OCI-LY7 (cell line): Measurements from ENCODE around the gene PCDHGB7. TPM values are rescaled to one million over a fixed set of nuclear protein-coding genes. Genes with fewer than 3 reads are reported as not detected.
"Not testable (repeated sequence)": the region's sequence is repeated elsewhere in the genome, so short reads cannot be mapped to it uniquely, and the experiment has no call there.

ENCODE experiments used
- BruUV-seq: library from RNA; stranded (reverse); fragments of 400-500 nt; replicated peaks from 2 replicates; lab custom pipeline; 2021; lab: Mats Ljungman, UMichigan
- CTCF ChIA-PET: fragments of 300-600 bp; sonication (Branson Sonifier 250); formaldehyde crosslinking; loops from one replicate; lab custom pipeline; 2022; ENCODE audit warnings: antibody characterized with exemption; ENCODE audit not compliant: unreplicated experiment; lab: Charles Lee
- POLR2A ChIA-PET: fragments of 300-600 bp; sonication (Branson Sonifier 250); formaldehyde crosslinking; loops from one replicate; lab custom pipeline; 2022; ENCODE audit warnings: antibody characterized with exemption; lab: Charles Lee
- DNase-seq: peaks from one replicate; pipeline ENCODE4 v3.0.0-alpha.2; 2015; ENCODE audit warnings: low spot score
- H2AFZ ChIP-seq: fragments of 200-600 bp; sonication (generic), shearing (Covaris generic); 2 replicates; pipeline ENCODE4 v1.6.1; 2014; ENCODE audit warnings: mild to moderate bottlenecking, antibody characterized with exemption, low read length, moderate library complexity
- H3K27ac ChIP-seq: fragments of 200-600 bp; sonication (generic); 2 replicates; pipeline ENCODE4 v1.5.1; 2014; ENCODE audit warnings: mixed run types, low read depth, mild to moderate bottlenecking, moderate library complexity, low read length, inconsistent platforms; ENCODE audit not compliant: poor library complexity, severe bottlenecking
- H3K36me3 ChIP-seq: fragments of 200-600 bp; sonication (generic); 2 replicates; pipeline ENCODE4 v1.6.1; 2014; ENCODE audit warnings: mild to moderate bottlenecking, antibody characterized with exemption, low read length, moderate library complexity, mixed read lengths; ENCODE audit not compliant: insufficient read depth
- H3K4me1 ChIP-seq: fragments of 200-600 bp; sonication (generic); 2 replicates; pipeline ENCODE4 v1.5.1; 2014; ENCODE audit warnings: mild to moderate bottlenecking, low read length; ENCODE audit not compliant: insufficient read depth, poor library complexity, severe bottlenecking
- H3K4me2 ChIP-seq: fragments of 200-600 bp; sonication (generic); 2 replicates; pipeline ENCODE4 v1.6.1; 2014; ENCODE audit warnings: mild to moderate bottlenecking, low read length
- H3K4me3 ChIP-seq: fragments of 200-600 bp; sonication (generic); 2 replicates; pipeline ENCODE4 v1.5.1; 2014; ENCODE audit warnings: mild to moderate bottlenecking, low read depth, low read length; ENCODE audit not compliant: poor library complexity, severe bottlenecking
- H3K79me2 ChIP-seq: fragments of 200-600 bp; sonication (generic); 2 replicates; pipeline ENCODE4 v1.6.1; 2016; ENCODE audit warnings: low read depth, mild to moderate bottlenecking, low read length, moderate library complexity, mixed read lengths; ENCODE audit not compliant: insufficient read depth
- H3K9me2 ChIP-seq: fragments of 200-600 bp; sonication (generic); 2 replicates; pipeline ENCODE4 v1.6.1; 2016; ENCODE audit warnings: mild to moderate bottlenecking, low read length, mixed read lengths; ENCODE audit not compliant: insufficient read depth
- H3K9me3 ChIP-seq: fragments of 200-600 bp; sonication (generic); 2 replicates; pipeline ENCODE4 v1.6.1; 2014; ENCODE audit warnings: mild to moderate bottlenecking, mixed run types, low read length, mixed read lengths
- H4K20me1 ChIP-seq: fragments of 200-600 bp; sonication (generic); 2 replicates; pipeline ENCODE4 v1.6.1; 2014; ENCODE audit warnings: mild to moderate bottlenecking, antibody characterized with exemption, low read length, moderate library complexity, mixed read lengths; ENCODE audit not compliant: insufficient read depth
- EZH2phosphoT487 ChIP-seq: fragments of 200-600 bp; sonication (generic); IDR thresholded peaks from 2 replicates; pipeline ENCODE4 v1.6.1; 2018; ENCODE audit warnings: low read depth, borderline replicate concordance, mild to moderate bottlenecking, mixed run types, antibody characterized with exemption, low read length, moderate library complexity, mixed read lengths
- intact Hi-C: fragments of 100-400 bp; cut with micrococcal nuclease; formaldehyde crosslinking; loops from one replicate; pipeline ENCODE4 v1.10.0; 2022; ENCODE audit not compliant: unreplicated experiment
- total RNA-seq, 2 experiments: library from RNA; depleted of rRNA in 1 of 2; stranded (reverse); fragments of >200 nt in 1 of 2; shearing (Covaris generic) in 1 of 2; gene quantifications; 2 replicates each; pipeline ENCODE4 v1.2.3, GENCODE V29; 2014 to 2022
- TF ChIP-seq, protein P1 (sequence below): fragments of 200-600 bp; sonication (generic); conservative IDR thresholded peaks from 2 replicates; pipeline ENCODE4 v1.5.1; 2014; ENCODE audit warnings: mild to moderate bottlenecking, antibody characterized with exemption, low read length, moderate library complexity, mixed read lengths

Gene PCDHGB7
- total RNA-seq, 2 experiments from 2014 or later = 3.9 to 5.4 TPM

DNA sequence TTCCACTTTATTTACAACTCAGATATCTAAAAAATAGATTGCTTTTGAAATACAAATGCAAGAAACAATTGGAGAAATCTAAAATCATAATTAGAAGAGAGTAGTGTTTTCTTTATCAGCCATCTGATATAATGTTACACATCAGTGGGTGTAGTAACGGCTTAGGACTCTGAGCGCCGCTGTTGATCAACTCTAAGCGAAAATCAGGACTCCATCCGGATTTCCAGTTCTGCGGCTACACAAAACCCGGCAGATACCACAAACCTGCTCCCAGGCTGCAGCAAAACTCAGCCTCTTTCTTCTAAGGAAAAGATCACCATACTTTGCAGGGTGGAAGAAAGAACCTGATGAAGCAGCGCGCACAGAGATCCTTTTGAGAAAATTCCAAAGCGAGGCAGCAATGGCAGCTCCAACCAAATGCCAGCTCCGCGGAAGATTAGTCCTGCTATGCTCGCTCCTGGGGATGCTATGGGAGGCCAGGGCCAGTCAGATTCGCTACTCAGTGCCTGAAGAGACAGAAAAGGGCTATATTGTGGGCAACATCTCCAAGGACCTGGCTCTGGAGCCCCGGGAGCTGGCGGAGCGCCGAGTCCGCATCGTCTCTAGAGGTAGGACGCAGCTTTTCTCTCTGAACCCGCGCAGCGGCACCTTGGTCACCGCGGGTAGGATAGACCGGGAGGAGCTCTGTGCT lies 14.8 kb upstream of the PCDHGB7 start, which contains the start of gene PCDHGA9:
PCDHGA9 (plus strand) TSS at position 226 of the 691 bp plus-strand sequence; CDS start at position 401, 175 bp downstream.
- Histone ChIP-seq H2AFZ (no peak within 1 kb of the TSS), H3K27ac (no peak within 1 kb of the TSS), H3K4me1 (no peaks in the 10 kb centered on the region), H3K9me2 (no peaks in the 10 kb centered on the region), H3K79me2 (no peaks in the 10 kb centered on the region), H3K4me3 (no peak within 1 kb of the TSS), H3K9me3 (no peaks in the 10 kb centered on the region), H3K36me3 (no peaks in the 10 kb centered on the region), H4K20me1 (no peaks in the 10 kb centered on the region), H3K4me2 (no peak within 1 kb of the TSS)
- intact Hi-C loops = no loop called here
- ChIA-PET POLR2A (interaction anchor here (0.6 kb wide), 1 partner anchor 72 kb away, joined by 6 read pairs; no protein-coding TSS in a partner anchor), CTCF (no interaction called here)
- TF ChIP-seq, protein P1, sequence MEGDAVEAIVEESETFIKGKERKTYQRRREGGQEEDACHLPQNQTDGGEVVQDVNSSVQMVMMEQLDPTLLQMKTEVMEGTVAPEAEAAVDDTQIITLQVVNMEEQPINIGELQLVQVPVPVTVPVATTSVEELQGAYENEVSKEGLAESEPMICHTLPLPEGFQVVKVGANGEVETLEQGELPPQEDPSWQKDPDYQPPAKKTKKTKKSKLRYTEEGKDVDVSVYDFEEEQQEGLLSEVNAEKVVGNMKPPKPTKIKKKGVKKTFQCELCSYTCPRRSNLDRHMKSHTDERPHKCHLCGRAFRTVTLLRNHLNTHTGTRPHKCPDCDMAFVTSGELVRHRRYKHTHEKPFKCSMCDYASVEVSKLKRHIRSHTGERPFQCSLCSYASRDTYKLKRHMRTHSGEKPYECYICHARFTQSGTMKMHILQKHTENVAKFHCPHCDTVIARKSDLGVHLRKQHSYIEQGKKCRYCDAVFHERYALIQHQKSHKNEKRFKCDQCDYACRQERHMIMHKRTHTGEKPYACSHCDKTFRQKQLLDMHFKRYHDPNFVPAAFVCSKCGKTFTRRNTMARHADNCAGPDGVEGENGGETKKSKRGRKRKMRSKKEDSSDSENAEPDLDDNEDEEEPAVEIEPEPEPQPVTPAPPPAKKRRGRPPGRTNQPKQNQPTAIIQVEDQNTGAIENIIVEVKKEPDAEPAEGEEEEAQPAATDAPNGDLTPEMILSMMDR = peak; percentile 26; the same call in 1 of the 2 replicates
- TF ChIP-seq EZH2phosphoT487 = no peak
- DNase-seq = no peak
- BruUV-seq = no TSS peak

DNA sequence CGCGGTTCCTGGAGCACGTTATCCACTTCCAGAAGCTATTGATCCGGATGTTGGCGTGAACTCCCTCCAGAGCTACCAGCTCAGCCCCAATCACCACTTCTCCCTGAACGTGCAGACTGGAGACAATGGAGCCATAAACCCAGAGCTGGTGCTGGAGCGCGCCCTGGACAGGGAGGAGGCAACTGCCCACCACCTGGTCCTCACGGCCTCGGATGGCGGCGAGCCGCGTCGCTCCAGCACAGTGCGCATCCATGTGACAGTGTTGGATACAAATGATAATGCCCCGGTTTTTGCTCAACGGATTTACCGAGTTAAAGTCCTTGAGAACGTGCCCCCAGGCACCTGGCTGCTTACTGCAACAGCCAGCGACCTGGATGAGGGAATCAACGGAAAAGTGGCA lies 14.1 kb upstream of the PCDHGB7 start:
- no peak for DNase-seq
- no peak for TF ChIP-seq EZH2phosphoT487
- TF ChIP-seq, protein P1 = no peak
- Histone ChIP-seq H3K9me2 (no peaks in the 10 kb centered on the region), H3K27ac (no peak overlapping the region), H3K9me3 (no peaks in the 10 kb centered on the region), H3K4me1 (no peaks in the 10 kb centered on the region), H3K4me2 (no peak overlapping the region), H4K20me1 (no peaks in the 10 kb centered on the region), H2AFZ (no peak overlapping the region), H3K79me2 (no peaks in the 10 kb centered on the region), H3K4me3 (no peak overlapping the region), H3K36me3 (no peaks in the 10 kb centered on the region)
- POLR2A ChIA-PET = interaction anchor here (0.6 kb wide), 1 partner anchor 73 kb away, joined by 6 read pairs; no protein-coding TSS in a partner anchor
- CTCF ChIA-PET = no interaction called here
- intact Hi-C loops = no loop called here
- BruUV-seq = no TSS peak

DNA sequence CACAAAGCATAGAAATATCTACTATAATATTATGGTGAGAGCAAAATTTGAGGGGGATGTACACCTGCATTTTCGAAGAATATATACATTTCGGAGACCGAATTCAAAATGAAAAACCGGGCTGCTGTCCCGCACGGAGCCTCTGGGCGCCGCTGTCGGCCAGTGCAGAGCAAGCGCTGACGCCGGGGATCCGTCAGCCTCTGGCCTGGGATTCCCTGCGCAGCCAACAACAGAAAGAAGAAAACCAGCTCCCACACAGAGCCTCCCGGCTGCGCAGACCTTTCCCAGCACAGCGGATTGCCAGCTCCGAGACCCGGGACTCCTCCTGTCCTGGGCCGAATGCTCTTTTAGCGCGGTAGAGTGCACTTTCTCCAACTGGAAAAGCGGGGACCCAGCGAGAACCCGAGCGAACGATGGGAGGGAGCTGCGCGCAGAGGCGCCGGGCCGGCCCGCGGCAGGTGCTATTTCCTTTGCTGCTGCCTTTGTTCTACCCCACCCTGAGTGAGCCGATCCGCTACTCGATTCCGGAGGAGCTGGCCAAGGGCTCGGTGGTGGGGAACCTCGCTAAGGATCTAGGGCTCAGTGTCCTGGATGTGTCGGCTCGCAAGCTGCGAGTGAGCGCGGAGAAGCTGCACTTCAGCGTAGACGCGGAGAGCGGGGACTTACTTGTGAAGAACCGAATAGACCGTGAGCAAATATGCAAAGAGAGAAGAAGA lies 9.5 kb upstream of the PCDHGB7 start, which contains the start of gene PCDHGB6:
PCDHGB6 (plus strand) TSS at position 232 of the 716 bp plus-strand sequence; CDS start at position 414, 182 bp downstream.
- not testable (repeated sequence) for H2AFZ ChIP-seq

More for the DNA sequence above, 9.5 kb upstream of the PCDHGB7 start, which contains the start of gene PCDHGB6:
- DNase-seq, intact Hi-C loops, H3K27ac ChIP-seq, H3K4me2 ChIP-seq, H3K4me3 ChIP-seq, H3K36me3 ChIP-seq, POLR2A ChIA-PET, BruUV-seq, H3K9me3 ChIP-seq, H3K9me2 ChIP-seq, CTCF ChIA-PET, H3K4me1 ChIP-seq, H4K20me1 ChIP-seq, H3K79me2 ChIP-seq: not testable (repeated sequence)
